Sigmoid colon (tissue), 3 donors: ENCODE data around the gene MPDZ.

Source experiments
- POLR2A ChIP-seq, 2 donors: fragments of 450-650 bp; IDR thresholded peaks; one replicate each; pipeline ENCODE4 v1.6.1; 2016; ENCODE audit warnings: antibody characterized with exemption in 2 of 2, mild to moderate bottlenecking in 2 of 2, moderate library complexity in 2 of 2
- TF ChIP-seq, protein P1 (sequence below), 4 experiments: fragments of 450-650 bp in 3 of 4; fragments of 200-600 bp in 1 of 4; IDR thresholded peaks; one replicate each; pipeline ENCODE4 v1.5.1; 2016 to 2019; ENCODE audit warnings: antibody characterized with exemption in 4 of 4, mild to moderate bottlenecking in 3 of 4, moderate library complexity in 2 of 4

GRCh38 chr9:13151489-13151888, 128.0 kb downstream of the MPDZ start:
- TF ChIP-seq POLR2A (IDR thresholded peaks at IDR 0.05), result no peak
- TF ChIP-seq, protein P1, sequence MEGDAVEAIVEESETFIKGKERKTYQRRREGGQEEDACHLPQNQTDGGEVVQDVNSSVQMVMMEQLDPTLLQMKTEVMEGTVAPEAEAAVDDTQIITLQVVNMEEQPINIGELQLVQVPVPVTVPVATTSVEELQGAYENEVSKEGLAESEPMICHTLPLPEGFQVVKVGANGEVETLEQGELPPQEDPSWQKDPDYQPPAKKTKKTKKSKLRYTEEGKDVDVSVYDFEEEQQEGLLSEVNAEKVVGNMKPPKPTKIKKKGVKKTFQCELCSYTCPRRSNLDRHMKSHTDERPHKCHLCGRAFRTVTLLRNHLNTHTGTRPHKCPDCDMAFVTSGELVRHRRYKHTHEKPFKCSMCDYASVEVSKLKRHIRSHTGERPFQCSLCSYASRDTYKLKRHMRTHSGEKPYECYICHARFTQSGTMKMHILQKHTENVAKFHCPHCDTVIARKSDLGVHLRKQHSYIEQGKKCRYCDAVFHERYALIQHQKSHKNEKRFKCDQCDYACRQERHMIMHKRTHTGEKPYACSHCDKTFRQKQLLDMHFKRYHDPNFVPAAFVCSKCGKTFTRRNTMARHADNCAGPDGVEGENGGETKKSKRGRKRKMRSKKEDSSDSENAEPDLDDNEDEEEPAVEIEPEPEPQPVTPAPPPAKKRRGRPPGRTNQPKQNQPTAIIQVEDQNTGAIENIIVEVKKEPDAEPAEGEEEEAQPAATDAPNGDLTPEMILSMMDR (IDR thresholded peaks at IDR 0.05), result no peak
